ENCODE data around the gene ABCF1. TPM values are rescaled to one million over a fixed set of nuclear protein-coding genes. Genes with fewer than 3 reads are reported as not detected.

ABCF1 gene
- total and polyA plus RNA-seq, 9 of the 15 experiments (the other 6 are each of a cell fraction or from before 2014, with no cell fraction given), result 41.6 to 193 (median 102) TPM

- no peak for TF ChIP-seq ZBTB49 (CRISPR knock-in tag; IDR thresholded peaks at IDR 0.05; ENCODE audit: borderline replicate concordance)
- peak; percentile 69; the same call in 1 of the 2 replicates for TF ChIP-seq ZNF212 (CRISPR knock-in tag; IDR thresholded peaks at IDR 0.05)
- no peak for TF ChIP-seq NR0B1 (IDR thresholded peaks at IDR 0.05; ENCODE audit: partially characterized antibody)
- TF ChIP-seq NFE2L1 (tag; IDR thresholded peaks at IDR 0.05; ENCODE audit: borderline replicate concordance, low read depth), result no peak
- TF ChIP-seq BRD9 (IDR thresholded peaks at IDR 0.05; ENCODE audit: low read depth, partially characterized antibody), result no peak
- no peak for TF ChIP-seq CBFA2T2 (conservative IDR thresholded peaks at IDR 0.05)
- TF ChIP-seq ARID1B (IDR thresholded peaks at IDR 0.05), result 0 out of 2 replicates have a peak, but pooled peaks have one; percentile 20
- TF ChIP-seq SMAD4 (CRISPR knock-in tag; conservative IDR thresholded peaks at IDR 0.05), result peak; percentile 67; the same call in 1 of the 2 replicates
- no peak for TF ChIP-seq ZNF778 (CRISPR knock-in tag; IDR thresholded peaks at IDR 0.05)
- TF ChIP-seq ARID3B (CRISPR knock-in tag; IDR thresholded peaks at IDR 0.05; ENCODE audit: borderline replicate concordance), result no peak
- TF ChIP-seq ZNF551 (CRISPR knock-in tag; IDR thresholded peaks at IDR 0.05), result no peak
- no peak for TF ChIP-seq XRCC4 (IDR thresholded peaks at IDR 0.05; ENCODE audit: extremely low read depth, insufficient read depth, insufficient read length)
- TF ChIP-seq FOXJ2 (tag; IDR thresholded peaks at IDR 0.05), result no peak
- TF ChIP-seq FOSL1 (tag; conservative IDR thresholded peaks at IDR 0.05), result 0 out of 2 replicates have a peak, but pooled peaks have one; percentile 32
- TF ChIP-seq ZNF740 (CRISPR knock-in tag; IDR thresholded peaks at IDR 0.05), result no peak
- TF ChIP-seq ZNF740 (tag; IDR thresholded peaks at IDR 0.05), result no peak
- TF ChIP-seq ZC3H8 (IDR thresholded peaks at IDR 0.05), result no peak
- TF ChIP-seq PML (IDR thresholded peaks at IDR 0.05; ENCODE audit: low read length), result peak; percentile 13; the same call in 1 of the 2 replicates
- peak; percentile 87 to 91 for TF ChIP-seq RAD21 (CRISPR knock-in tag; conservative IDR thresholded peaks at IDR 0.05 in 1 of 2, IDR thresholded peaks at IDR 0.05 in 1 of 2)
- TF ChIP-seq RBM14 (IDR thresholded peaks at IDR 0.05; ENCODE audit: borderline replicate concordance, insufficient read depth, low read depth, low read length), result no peak
Measured at GRCh38 chr6:30541515-30542403, 29.5 kb upstream of the ABCF1 start (continued).

Data from K562 (cell line).